ENCODE data around the gene DDAH2.

The DDAH2 gene

GRCh38 chr6:31728767-31729514 lies at the start of gene DDAH2:
Gene DDAH2, minus strand, starts transcription at chr6:31729299. Its CDS starts 138 bp downstream, at chr6:31729161.
- DNase-seq, result no peak

GRCh38 chr6:31778193-31778592 lies 49.1 kb upstream of the DDAH2 start:
- DNase-seq, result no peak

GRCh38 chr6:31777667-31778050 lies 48.6 kb upstream of the DDAH2 start:
- DNase-seq, result no peak

- peak in 11 of 58 donors; percentile 17 to 82 (median 43) for DNase-seq
Measured at GRCh38 chr6:31776989-31777666, 48.0 kb upstream of the DDAH2 start, which contains the start of gene VWA7. Gene VWA7, minus strand, starts transcription at chr6:31777328. Its CDS starts 549 bp downstream, at chr6:31776779.

- DNase-seq, result peak in 15 of 58 donors; percentile 6 to 82 (median 30)
Measured at GRCh38 chr6:31776485-31776988, 47.4 kb upstream of the DDAH2 start.

GRCh38 chr6:31775633-31776484 lies 46.8 kb upstream of the DDAH2 start:
- no peak for DNase-seq

GRCh38 chr6:31775184-31775583 lies 46.1 kb upstream of the DDAH2 start:
- DNase-seq, result no peak

GRCh38 chr6:31771992-31772358 lies 42.9 kb upstream of the DDAH2 start:
- DNase-seq, result no peak

GRCh38 chr6:31770860-31771259 lies 41.8 kb upstream of the DDAH2 start:
- DNase-seq, result no peak

GRCh38 chr6:31769684-31770371 lies 40.7 kb upstream of the DDAH2 start:
- peak in 4 of 58 donors; percentile 8 to 13 (median 12) for DNase-seq

- no peak for DNase-seq
Measured at GRCh38 chr6:31768363-31769257, 39.5 kb upstream of the DDAH2 start.

GRCh38 chr6:31767096-31767645 lies 38.1 kb upstream of the DDAH2 start:
- DNase-seq, result no peak

- DNase-seq, result no peak
Measured at GRCh38 chr6:31765910-31766794, 37.1 kb upstream of the DDAH2 start.

GRCh38 chr6:31765559-31765909 lies 36.4 kb upstream of the DDAH2 start:
- no peak for DNase-seq

- no peak for DNase-seq
Measured at GRCh38 chr6:31764198-31764597, 35.1 kb upstream of the DDAH2 start.

- DNase-seq, result peak in 7 of 58 donors; percentile 5 to 50 (median 18)
Measured at GRCh38 chr6:31763619-31763940, 34.5 kb upstream of the DDAH2 start.

- DNase-seq, result no peak
Measured at GRCh38 chr6:31762878-31763618, 33.9 kb upstream of the DDAH2 start.

GRCh38 chr6:31762356-31762755 lies 33.3 kb upstream of the DDAH2 start, which contains the start of gene SAPCD1:
Gene SAPCD1, plus strand, starts transcription at chr6:31762656. Its CDS starts 399 bp downstream, at chr6:31763055.
- DNase-seq, result no peak

All from anterior cingulate cortex (tissue), 58 donors.